Medulla oblongata (tissue), 1 donor: Measurements from ENCODE around the gene BCL2L2.
"Not testable (repeated sequence)": the region's sequence is repeated elsewhere in the genome, so short reads cannot be mapped to it uniquely, and the experiment has no call there.

Experiments
- DNase-seq: peaks from one replicate; pipeline ENCODE4 v3.0.0-alpha.2; 2015; ENCODE audit errors: extremely low spot score

BCL2L2 gene

DNA sequence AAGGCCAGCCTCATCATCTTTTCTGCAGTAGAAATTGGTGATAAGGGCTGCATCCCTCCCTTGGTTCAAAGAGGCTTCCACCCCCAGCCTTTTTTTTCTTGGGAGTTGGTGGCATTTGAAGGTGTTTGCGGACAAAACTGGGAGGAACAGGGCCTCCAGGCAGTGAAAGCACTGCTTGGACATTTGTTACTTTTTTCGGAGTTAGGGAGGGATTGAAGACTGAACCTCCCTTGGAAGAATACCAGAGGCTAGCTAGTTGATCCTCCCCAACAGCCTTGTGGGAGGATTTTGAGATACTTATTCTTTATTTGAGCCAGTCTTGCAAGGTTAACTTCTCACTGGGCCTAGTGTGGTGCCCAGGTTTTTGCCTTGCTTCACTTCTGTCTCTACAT lies 17.8 kb downstream of the BCL2L2 start:
- DNase-seq, result no peak

DNA sequence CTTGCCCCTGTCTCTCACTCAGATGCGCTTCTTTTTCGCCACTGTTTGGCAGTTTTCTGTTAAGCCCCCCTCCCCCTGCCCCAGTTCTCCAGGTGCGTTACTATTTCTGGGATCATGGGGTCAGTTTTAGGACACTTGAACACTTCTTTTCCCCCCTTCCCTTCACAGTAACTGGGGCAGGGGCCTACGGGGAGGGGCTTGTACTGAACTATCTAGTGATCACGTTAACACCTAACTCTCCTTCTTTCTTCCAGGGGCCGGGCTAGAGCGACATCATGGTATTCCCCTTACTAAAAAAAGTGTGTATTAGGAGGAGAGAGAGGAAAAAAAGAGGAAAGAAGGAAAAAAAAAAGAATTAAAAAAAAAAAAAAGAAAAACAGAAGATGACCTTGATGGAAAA lies 18.4 kb downstream of the BCL2L2 start:
- DNase-seq, result no peak

DNA sequence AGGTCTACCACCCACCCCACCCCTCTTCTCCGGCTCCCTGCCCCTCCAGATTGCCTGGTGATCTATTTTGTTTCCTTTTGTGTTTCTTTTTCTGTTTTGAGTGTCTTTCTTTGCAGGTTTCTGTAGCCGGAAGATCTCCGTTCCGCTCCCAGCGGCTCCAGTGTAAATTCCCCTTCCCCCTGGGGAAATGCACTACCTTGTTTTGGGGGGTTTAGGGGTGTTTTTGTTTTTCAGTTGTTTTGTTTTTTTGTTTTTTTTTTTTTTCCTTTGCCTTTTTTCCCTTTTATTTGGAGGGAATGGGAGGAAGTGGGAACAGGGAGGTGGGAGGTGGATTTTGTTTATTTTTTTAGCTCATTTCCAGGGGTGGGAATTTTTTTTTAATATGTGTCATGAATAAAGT lies 19.1 kb downstream of the BCL2L2 start:
- not testable (repeated sequence) for DNase-seq

DNA sequence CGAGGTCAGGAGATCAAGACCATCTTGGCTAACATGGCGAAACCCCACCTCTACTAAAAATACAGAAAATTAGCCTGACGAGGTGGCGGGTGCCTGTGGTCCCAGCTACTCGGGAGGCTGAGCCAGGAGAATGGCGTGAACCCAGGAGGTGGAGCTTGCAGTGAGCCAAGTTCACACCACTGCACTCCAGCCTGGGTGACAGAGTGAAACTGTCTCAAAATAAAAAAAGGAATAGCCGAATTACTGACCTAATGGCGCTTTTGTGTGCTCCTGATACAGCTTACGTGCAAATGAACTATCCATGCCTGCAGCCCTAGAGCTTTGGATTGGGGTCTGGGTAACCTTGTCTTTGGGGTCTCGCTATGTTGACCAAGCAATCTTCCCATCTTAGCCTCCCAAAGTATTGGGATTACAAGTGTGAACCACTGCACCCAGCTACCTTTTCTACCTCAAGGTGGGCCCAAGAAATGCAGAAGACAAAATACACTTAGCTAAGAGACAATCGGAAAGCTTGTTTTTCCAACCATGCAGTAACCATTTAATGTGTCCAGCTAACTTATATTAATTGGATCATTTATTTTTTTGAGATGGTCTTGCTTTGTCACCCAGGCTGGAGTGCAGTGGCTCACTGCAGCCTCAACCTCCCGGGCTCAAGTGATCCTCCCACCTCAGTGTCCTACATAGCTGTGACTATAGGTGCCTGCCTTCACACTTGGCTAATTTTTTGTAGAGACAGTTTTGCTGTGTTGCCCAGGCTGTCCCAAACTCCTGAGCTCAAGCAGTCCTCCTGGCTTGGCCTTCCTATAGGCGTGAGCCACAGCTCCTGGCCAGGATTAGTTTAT lies 20.1 kb downstream of the BCL2L2 start:
- no peak for DNase-seq

GRCh38 chr14:23327947-23328744 lies 21.5 kb downstream of the BCL2L2 start:
- DNase-seq, result peak; percentile 92

GRCh38 chr14:23335623-23336022 lies 29.0 kb downstream of the BCL2L2 start:
- no peak for DNase-seq

- DNase-seq, result no peak
These were observed 33.1 kb downstream of the BCL2L2 start for GRCh38 chr14:23339506-23340268.

GRCh38 chr14:23344481-23344880 lies 37.8 kb downstream of the BCL2L2 start:
- no peak for DNase-seq

- no peak for DNase-seq
These were observed 39.5 kb downstream of the BCL2L2 start for GRCh38 chr14:23345987-23346692.

GRCh38 chr14:23346693-23347405 lies 40.2 kb downstream of the BCL2L2 start:
- DNase-seq, result no peak

DNA sequence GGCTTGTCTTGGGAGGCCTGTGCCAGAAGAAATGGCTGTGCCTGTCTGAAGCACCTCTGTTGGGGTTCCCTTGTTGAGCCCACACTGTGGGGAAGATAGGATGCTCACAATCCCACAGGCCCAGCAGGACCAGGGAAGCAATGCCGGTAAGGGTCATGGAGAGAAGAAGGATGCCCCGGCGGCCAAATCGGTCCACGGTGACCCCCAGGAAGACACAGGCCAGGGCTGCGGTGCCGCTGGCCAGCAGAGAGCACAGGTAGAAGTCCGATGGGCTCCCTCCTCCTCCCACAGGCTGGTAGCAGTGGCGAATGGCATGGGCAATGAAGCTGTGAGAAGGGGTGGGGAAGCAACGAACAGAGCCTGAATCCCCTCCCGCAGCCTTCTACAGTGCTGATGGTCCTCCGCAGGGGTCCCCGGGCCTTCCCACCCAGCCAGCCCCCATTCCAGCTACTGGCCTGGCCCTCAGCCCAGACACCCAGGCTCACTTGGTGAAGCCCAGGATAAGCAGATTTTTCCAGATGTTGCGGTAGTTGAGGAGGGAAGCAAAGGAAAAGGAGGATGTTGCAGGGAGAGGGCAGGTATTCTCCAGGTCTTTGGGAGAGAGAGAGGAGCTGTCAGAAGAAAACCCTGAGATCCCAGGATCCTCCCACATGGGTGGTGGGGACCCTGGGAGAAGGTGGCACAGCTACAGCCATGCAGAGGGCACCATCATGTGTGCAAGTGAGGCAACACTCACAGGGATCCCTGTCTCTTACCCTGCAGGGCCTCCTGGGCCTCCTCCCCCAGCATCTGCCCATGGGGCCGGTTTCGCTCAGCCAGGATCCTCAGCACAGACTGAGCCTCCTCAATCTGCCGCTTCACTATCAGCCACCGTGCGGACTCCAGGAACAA lies 41.0 kb downstream of the BCL2L2 start:
- DNase-seq, result no peak

GRCh38 chr14:23348297-23348655 lies 41.6 kb downstream of the BCL2L2 start:
- DNase-seq, result no peak

- no peak for DNase-seq
These were observed 42.7 kb downstream of the BCL2L2 start for GRCh38 chr14:23349156-23349845.

DNA sequence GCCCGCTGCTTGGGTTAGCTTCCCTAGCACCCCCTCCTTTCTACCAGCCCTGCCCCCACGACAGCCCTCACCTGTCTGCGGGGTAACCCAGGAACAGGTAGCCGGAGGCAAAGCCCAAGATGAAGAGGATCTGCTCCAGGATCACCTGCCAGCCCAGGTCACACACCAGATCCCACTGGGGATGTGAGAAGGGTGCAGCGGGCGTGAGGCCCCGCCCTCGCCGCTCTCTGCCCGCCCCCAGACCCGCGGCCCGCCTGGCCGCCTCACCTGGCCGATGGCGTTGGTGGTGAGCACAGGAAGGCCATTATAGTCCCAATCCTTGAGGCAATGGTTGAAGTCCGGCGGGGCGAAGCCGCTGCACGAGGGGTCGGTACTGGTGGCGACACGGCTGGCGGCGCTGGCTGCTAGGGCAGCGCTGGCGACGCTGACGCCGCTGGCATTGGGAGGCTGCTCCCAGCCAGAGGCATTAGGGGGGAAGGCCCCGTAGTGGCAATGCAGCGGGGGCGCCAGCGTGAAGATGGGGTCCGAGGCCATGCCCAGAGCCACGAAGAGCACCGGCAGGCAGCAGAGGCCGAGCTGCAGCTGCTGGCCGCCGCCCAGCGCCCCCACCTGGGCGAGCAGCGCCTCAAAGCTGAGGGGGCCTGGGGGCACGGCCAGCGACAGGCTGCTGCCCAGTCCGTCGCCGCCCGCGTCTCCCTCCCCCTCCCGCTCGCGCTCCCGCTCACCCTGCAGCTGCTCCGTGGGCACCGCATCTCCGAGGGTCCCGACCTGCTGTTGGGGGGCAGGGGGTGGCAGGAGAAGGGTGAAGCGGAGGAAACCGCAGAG lies 45.3 kb downstream of the BCL2L2 start:
- DNase-seq, result no peak

GRCh38 chr14:23352506-23353432 lies 46.1 kb downstream of the BCL2L2 start, which contains the start of gene SLC22A17:
Gene SLC22A17, minus strand, starts transcription at chr14:23352887.
- DNase-seq, result peak; percentile 97

DNA sequence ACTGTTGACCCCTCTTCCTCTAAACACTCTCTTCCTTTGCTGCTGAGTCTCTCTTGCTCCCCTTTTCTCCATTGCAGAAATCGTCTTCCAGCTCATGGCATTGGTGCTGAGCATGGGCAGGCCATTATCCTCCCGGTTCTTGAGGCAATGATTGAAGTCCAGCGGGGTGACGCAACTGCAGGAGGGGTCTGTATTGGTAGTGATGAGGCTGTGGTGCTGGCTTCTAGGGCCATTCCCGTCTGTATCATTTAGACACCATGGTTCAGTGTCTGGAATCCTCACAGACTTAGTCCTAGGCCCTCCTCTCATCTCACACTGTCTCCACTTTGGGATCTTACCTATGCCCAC lies 46.8 kb downstream of the BCL2L2 start:
- DNase-seq, result no peak

DNA sequence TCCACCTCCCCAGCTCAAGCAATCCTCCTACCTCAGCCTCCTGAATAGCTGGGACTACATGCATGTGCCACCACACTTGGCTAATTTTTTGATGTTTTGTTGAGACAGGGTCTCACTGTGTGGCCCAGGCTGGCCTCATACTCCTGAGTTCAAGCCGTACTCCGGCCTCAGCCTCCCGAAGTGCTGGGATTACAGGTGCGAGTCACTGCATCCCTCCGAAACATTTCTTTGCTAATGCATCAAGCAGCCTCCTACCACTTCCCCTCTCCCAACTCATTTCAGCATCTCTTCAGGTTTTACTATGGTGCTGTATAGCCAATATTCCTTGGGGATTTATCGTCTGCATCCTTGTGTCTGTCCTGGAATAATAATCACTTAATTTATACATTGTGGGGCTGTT lies 48.4 kb downstream of the BCL2L2 start:
- DNase-seq, result no peak
